Measurements from ENCODE around the gene STAT6.

STAT6 gene

DNA sequence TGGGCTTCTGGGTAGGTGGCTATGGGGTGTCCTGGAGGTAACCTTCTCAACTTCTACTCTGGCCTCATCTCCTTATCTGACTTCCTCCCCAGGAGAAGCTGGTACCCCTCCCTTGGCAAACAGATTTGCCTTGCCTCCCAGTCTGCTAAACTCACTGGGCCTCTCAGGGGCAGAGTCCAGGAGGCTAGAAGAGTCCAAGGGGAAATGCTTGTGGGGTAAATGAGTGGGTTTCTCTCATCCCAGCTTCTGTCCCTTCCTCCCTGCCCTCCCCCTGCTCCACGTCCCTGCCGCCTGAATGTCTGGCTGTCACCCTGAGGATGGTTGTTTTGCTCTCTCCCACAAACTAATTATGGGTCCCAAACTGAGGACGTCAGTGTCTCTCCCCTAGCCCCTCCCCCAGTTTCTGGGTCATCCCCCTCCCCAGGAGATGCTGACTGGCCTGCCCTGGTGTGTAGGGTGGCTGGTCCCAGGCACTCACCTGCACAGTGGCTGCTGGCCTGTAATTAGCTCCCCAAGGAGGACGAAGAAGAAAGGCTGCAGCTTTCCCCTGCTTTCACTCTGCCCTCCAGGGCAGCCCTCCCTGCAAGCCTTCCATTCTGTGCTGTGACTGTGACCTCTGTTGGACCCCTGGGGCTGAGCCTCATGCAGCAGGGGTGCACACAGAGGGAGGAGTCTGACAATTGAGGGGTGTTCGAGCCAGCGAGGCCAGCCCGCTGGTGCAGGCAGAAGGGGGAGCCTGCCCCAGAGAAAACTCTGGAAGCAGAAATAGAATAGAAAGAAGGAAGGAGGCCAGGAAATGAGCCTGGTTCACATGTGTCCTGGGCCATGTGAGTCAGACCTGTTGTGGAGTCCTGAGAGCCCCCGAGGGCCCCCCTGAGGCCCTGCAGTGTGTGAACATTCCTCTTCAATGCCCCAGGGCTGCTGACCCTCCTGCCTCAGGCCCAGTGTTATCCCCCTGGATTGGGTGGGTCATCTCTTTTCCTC lies 36.1 kb upstream of the STAT6 start, which contains the start of gene LRP1-AS:
LRP1-AS (minus strand) TSS at position 659 of the 984 bp plus-strand sequence.
- no peak for DNase-seq

DNA sequence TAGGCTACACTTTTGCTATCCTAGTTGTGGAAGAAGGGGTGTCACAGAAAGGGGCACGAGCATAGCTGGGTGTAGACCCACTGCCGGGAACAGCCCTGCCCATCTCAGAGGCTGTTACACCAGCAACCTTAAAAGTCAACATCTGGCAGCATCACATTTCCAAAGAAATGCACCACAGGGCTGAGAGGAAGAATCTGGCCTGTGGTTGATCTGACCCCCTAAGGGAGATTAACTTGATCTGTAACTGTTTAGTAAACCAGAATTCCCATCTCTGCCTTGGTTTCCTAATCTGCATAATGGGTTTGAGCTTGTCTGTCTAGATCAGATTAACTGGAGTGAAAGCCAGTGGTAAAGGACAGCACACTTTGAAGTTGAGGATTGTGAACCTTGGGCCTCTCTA lies 34.9 kb upstream of the STAT6 start:
- DNase-seq, result no peak

DNA sequence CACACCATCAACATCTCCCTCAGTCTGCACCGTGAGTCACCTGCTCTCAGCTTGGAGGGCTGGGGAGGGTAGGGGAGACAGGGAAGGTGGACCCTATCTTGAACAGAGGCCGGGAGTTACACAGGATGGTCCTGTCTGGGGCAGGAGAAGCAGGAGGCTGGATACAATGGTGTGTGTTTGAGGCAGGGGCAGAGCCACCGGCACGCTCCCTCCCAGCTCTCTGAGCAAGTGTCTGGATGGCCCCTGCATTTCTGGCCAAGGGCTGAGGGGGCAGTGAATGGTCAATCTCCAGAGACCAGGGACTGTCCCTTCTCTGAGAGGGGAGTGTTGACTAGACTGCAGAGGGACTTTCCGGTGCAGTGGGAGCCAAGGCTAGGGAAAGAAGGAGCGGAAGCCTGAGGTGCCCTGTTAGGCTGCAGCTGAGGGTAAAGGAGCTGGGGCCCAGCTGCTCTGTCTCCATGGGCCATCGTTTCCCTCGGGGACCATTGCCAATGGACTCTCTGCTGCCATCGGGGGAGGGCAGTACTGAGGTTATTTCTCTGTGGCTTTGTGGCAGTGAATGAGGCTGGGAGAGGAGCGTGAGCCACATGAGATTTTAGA lies 34.4 kb upstream of the STAT6 start:
- DNase-seq, result no peak

- no peak for DNase-seq
Observed at GRCh38 chr12:57143454-57143853, 32.3 kb upstream of the STAT6 start.

DNA sequence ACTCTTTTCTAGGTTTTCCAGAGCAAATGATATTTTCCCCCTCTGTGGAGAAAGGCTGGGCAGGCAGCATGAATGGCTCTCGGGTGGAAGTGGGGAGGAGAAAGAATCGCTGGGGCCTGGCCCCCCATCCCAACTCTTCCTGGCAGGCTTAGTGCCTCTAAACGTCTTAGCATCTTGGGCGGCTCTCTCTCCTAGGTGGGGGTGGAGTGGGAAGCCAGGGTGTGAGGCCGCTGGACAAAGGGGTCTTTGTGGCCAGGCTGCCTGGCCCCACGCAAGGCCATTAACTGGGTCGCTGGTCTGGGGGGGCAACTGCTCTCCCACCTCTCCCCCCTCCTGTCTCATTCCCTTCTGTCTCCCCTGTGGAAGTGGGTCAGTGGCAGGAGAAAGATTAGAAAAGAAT lies 31.6 kb upstream of the STAT6 start:
- no peak for DNase-seq

DNA sequence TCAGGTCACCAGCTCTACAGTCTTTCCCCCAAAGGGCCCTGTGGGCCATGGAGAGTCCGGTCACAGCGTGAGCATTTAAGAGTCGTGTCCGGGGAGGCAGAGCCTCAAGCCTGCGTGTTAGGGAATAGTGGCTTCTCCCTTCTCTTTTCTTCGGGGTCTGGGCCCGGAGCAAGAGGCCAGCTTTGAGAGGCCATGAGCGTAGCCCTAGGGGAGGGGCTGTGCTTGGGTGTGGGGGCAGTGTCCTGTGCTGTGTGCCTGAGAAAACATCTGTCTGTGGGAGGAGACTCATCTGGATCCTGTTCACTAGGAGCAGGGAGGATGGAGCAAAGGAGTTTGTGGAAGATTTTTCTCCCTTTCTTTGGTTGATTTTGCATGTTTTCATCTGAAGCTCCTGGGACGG lies 31.0 kb upstream of the STAT6 start:
- no peak for DNase-seq

DNA sequence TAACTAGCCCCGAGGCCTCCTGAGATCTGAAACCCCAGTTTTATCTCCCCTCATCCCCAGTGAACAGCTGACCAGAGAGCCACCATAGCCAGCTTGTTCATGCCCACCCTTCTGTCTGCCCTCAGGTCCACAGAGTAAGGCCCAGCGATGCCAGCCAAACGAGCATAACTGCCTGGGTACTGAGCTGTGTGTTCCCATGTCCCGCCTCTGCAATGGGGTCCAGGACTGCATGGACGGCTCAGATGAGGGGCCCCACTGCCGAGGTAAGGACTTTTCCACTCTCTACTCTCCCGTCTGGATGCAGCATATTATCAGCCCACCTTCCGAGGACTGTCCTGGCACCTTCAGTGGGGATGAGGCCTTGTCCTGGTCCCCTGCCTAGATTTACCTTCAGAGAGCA lies 30.1 kb upstream of the STAT6 start:
- DNase-seq, result no peak

DNA sequence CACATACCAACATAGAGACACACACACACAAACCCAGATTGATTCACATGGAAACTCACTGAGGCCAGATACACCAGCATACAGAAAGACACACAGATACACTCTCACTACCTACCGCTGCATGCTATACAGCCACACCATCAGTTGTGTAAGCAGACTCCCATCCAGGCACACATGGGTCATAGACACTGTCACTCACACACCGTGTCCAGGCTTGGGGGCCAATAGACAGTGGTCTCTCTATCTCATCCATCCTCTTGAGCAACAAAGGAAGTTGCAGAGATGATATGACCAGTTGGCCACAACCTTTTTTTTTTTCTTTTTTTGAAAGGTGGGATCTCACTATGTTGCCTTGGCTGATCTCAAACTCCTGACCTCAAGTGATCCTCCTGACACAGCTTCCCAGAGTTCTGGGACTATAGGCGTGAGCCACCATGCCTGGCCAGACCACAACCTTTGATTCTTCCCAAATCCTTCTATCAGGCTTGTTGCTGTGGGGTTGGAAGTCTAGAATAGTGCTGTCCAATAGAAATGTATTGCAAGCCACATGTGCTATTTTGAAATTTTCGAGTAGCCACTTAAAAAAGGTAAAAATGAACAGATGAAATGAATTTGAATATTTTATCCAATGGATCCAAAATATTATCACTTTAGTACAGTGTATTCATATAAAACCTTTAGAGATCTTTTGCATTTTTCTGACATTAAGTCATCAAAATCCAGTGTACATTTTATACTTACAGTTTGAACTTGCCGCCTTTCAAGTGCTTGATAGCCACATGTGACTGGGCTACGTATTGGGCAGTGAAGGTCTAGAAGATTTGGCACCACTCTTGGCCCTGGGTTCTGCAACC lies 28.9 kb upstream of the STAT6 start:
- DNase-seq, result no peak

DNA sequence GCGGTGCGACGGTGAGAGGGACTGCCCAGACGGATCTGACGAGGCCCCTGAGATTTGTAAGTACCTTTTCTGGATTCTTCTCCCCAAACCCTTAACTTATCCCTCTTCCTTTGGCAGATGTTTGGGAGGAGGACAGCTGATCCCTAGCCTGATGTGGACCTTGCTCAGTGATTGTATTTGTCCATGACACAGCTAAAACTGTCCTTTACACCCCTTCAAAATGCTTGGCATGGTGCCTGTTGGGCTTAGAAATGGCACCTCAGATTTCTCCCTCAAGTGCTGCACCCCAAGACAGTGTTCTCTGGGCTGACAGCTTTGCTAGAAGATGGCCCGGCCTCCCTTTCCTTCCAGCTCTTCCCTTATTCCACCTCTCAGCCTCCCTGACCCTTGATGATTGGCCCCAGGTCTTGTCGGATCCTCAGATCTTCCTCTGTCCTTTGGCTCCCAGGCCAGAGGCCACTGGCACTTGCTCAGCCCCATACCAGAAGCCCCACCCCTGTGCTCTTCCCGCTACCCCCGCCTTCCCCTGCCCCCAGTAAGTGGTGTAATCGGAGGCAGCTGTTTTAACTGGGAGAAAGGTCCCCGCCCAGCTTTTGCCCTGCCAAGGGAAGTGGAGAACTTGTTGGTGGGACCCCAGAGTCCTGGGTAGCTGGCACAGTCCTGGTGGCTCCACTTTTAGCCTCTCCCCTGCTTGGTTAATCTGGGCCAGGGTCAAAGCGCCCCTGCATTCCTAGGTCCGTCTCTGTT lies 27.5 kb upstream of the STAT6 start:
- DNase-seq, result no peak

- no peak for DNase-seq
Observed at GRCh38 chr12:57135527-57136326, 24.6 kb upstream of the STAT6 start.

GRCh38 chr12:57134949-57135348 lies 23.8 kb upstream of the STAT6 start:
- DNase-seq, result no peak

DNA sequence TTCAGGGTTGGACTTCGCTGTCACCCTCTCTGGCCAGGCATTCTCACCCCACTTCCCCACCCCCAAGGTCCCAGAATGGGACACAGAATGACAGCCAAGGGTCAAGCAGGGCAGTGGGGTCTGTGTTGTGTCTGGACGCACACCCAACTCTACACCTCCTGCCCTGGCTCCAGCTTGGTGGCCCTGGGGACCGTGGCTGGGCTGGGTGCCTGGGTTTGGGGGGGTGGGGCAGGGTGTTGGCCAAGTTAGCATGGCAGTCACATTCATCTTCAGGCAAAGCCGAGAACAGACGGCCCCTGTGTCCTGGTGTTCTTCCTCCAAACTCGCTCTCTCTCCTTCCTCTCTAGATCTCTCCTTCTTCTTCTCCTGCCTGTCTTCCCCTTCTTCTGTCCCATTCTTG lies 22.8 kb upstream of the STAT6 start:
- DNase-seq, result no peak

- DNase-seq, result no peak
Observed at GRCh38 chr12:57133013-57133569, 21.9 kb upstream of the STAT6 start.

- no peak for DNase-seq
Observed at GRCh38 chr12:57131896-57132744, 21.0 kb upstream of the STAT6 start.

DNA sequence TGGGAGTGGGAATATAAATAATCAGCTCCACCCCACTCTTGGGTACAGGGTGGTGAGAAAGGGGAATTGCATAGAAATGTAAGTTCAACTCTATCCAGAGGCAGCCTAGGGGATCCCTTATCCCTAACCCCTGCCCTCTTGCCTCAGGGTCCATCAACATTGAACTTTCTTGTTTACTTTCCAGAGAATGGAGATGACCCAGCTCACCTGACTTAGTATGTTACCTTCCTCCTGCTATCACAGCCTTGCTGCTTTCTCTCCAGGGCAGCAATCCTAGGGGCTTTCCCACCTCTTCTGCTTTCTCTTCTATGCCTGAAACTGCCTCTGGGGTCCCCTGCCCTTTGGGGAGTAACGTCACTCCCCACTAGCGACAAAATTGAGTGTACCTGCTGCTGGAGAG lies 19.8 kb upstream of the STAT6 start:
- DNase-seq, result no peak

DNA sequence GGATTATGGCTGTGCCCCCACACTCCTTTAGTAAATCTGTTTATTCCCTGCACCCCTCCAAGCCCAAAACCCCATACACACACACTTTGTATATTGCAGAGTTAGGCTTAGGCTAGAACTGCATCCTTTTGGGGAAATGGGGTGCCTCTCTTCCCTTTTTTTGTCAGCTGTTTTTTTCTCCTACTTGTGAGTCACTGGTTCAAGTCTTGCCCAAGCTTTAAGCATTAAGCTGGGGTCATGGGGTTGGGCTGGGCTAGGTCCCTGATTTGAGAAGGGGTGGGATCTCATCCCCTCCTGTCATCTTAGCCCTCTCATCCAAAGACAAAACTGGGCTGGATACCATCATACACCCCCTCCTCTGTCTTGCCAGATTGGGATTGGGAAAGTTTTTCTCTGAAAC lies 18.7 kb upstream of the STAT6 start:
- DNase-seq, result no peak

DNA sequence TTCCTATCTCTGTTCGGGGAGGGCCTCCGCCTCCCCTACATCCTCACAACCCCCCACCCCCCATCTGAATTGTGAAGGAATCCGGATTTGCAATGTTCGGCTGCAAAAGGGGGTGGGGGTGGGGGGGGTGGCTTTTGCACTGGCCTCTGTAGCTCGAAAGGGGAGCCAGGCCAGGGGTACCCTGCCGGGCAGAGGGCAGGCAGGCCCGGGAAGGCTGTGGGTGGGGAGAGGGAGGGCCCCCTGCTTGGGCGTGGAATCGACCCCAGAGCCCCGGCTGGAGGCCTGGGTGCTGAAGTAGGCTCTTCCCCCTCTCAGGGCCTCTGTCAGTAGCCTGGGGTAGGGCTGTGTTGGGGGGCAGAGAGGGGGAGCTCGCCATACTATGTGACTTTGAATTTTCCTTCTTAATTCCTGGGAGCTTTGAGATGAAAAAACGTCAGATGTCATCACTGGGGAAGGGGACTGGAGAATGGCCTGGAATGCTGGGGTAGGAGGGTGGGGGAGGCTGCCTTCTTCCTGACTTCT lies 18.2 kb upstream of the STAT6 start:
- no peak for DNase-seq

- DNase-seq, result peak; percentile 49
Observed at GRCh38 chr12:57128519-57129247, 17.5 kb upstream of the STAT6 start.

All from right kidney (tissue), 1 donor.